NCI-H2227 treated with DMSO at 0.1 percent for 48 hours (cell line): ENCODE measurements around the gene MGAT4C.

Experiments used
- DNase-seq: peaks from one replicate; lab custom pipeline; 2025; lab: John Stamatoyannopoulos, UW

Gene MGAT4C

DNA sequence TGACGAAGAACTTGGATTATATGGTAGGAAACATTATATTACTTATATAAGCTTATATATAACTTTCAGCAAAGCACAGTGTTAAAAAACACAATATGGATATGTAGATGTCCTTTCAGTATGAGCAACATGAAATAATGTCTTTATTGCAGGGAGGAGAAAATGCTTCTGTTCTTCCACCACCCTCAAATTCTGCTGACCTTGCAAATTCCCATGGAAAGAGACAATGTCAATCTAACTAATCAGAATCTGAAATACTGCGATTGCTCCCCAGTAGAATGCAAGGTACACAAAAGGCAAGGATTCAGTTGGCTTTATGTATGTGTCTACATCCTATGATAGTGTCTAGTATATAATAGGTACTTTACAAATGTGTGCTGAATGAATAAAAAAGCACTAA, 26.4 kb downstream of the MGAT4C start:
- DNase-seq, result no peak

- DNase-seq, result no peak
Measured at GRCh38 chr12:86228656-86229055, 27.5 kb downstream of the MGAT4C start.

DNA sequence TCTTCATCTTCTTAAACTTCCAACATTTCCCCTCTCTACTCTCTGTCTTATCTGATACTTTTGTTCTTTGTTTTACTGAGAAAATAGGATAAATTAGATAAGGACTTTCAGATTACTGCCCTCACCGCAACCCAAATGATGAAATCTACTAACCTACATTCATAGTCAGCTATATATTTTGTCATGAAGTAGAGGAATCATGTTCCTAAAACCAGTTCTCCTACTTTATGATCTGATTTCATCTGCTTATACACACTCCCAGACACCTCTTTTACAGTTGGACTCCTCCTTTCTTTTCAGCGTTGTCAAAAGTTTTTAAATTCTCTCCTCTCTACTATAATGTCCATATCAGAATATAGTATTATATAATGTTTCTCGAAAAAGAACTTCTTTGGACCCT, 29.7 kb downstream of the MGAT4C start:
- DNase-seq, result no peak

GRCh38 chr12:86216591-86216990, 39.6 kb downstream of the MGAT4C start:
- DNase-seq, result no peak

- no peak for DNase-seq
Measured at GRCh38 chr12:86213012-86213411, 43.2 kb downstream of the MGAT4C start.

- no peak for DNase-seq
Measured at GRCh38 chr12:86198696-86199444, 57.3 kb downstream of the MGAT4C start.

GRCh38 chr12:86196465-86196864, 59.7 kb downstream of the MGAT4C start:
- no peak for DNase-seq

DNA sequence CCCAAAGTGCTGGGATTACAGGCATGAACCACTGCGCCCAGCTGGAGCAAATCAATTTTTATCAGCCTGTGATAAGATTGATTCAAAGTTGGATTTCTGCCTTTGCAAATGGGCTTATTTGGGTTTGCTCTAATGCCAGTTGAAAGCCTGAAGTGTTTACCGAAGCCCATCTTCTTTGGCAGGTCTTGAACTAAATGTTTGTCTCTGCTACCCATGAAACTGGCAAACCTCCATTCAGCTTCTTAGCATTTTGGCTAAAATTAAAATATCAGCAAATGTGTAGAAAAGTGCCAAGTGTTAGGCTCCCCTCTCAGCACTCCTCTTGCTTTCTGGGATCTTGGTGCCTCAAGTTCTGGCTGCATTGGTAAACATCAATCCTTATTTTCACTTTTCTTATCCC, 61.5 kb downstream of the MGAT4C start:
- DNase-seq, result no peak

DNA sequence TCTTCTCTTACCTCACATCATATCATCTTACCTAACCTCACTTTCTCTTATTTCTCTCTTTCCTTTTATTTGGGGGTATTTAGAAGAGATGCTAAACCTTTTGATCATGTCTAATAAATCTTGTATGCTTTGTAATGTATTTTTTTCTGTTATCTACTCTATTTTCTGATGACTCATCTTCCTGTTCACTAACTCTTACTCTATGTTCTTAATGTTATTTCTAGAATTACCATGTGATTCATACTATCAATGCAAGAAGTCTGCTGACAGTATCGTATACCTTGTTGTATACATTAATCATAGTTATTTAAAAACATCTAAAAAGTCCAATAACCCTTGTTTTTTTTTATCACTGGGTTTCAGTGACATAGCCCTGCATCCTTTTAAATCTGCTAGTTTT, 62.3 kb downstream of the MGAT4C start:
- DNase-seq, result no peak

- no peak for DNase-seq
Measured at GRCh38 chr12:86188226-86188625, 68.0 kb downstream of the MGAT4C start.

GRCh38 chr12:86186449-86186848, 69.7 kb downstream of the MGAT4C start:
- no peak for DNase-seq

- no peak for DNase-seq
Measured at GRCh38 chr12:86179855-86180254, 76.3 kb downstream of the MGAT4C start.

- DNase-seq, result no peak
Measured at GRCh38 chr12:86174188-86174587, 82.0 kb downstream of the MGAT4C start.

- no peak for DNase-seq
Measured at GRCh38 chr12:86172913-86173443, 83.2 kb downstream of the MGAT4C start.

DNA sequence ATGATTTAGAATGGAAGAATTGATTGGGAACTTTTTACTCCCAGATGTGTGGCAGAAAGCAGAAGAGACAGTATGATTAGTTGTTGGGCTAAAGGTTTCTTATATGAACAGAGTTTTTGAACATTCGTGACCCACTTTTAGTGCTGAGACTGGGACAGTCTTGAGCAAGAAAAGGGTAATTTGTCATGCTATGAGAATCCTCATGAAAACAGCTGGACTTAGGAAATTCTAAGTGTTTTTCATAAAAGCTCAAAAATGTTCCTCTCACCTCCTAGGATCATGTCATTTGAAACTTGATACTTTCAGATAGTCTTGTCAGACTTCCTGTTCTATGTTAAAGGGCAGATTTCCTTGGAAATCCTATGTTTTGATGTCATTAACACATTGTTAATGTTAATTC, 86.1 kb downstream of the MGAT4C start:
- DNase-seq, result no peak

GRCh38 chr12:86158956-86159355, 97.2 kb downstream of the MGAT4C start:
- DNase-seq, result no peak

GRCh38 chr12:86154620-86155019, 101.6 kb downstream of the MGAT4C start:
- DNase-seq, result no peak

DNA sequence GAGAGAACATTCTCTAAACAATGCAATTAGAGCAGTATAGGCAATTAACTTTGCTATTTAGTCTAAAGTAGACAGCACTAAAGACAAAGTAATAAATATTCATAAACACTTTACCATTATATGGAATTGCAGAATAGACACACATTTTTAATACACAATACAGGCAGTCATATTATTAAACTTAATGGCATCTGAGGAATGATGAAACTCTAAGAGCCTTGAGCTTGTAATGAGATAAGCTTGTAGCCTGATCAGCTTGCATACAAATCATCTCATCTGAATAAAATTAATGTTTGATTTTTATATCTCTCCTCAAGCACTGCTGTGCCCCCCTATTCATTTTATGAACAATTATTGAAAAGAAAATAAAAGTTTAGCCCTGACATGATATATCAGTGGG, 107.6 kb downstream of the MGAT4C start:
- no peak for DNase-seq

DNA sequence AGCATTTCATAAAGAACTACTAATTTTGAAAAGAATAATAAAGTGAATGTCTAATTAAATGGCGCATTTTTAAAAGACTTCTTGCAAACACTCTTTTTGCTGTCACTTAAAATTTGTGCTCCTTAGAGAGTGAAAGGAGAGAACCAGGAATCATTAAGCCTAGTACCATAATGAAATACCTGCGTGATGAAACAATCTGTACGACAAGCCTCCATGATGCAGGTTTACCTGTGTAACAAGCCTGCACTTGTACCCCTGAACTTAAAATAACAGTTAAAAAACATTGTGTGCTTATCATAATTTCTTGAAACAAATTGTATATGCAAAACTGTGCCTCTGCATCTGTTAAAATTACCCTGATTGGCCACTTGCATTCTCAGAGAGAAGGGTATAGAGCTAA, 108.1 kb downstream of the MGAT4C start:
- no peak for DNase-seq

- DNase-seq, result no peak
Measured at GRCh38 chr12:86145156-86145555, 111.0 kb downstream of the MGAT4C start.

DNA sequence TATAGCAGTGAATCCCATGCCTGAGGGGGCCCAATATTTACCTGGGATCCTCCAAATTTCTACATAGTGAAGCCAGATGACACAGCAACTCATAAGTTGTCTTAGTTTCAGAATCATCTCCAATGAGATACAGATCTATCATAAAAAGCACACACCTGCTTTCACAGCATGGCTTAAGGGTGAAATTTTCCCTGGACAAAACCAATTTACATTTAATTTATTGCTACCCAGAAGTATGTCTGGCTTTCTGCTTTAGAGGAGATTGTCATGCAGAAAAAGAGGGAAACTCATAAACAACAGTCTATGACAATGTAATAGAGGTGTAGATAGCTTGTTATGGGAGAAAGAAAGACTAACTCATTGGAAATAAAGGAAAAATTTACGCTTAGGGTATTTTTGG, 113.0 kb downstream of the MGAT4C start:
- no peak for DNase-seq

GRCh38 chr12:86139671-86140070, 116.5 kb downstream of the MGAT4C start:
- DNase-seq, result no peak

DNA sequence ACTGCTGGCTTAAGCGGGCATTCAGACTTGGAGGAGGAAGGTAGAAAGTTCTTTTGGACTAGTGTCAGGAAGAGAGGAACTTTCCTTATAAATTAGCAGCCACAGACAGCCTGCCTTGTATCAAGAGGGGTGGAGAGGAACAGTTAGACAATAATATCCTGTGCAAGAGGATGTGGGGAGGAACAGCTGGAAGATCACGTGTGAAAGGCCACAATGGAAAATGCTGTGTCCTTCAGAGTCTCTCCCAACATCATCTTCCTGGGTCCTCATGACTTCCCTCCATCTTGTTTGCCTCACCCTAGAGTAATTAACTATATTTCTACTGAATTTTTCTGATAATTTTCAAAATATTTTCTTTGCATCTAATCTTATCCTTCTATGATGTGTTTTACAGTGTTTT, 117.4 kb downstream of the MGAT4C start:
- no peak for DNase-seq

- DNase-seq, result no peak
Measured at GRCh38 chr12:86137936-86138335, 118.3 kb downstream of the MGAT4C start.
